Transverse colon (tissue), 4 donors: ENCODE data around the gene HEATR5B. TPM values are rescaled to one million over a fixed set of nuclear protein-coding genes. Genes with fewer than 3 reads are reported as not detected.
A peak's percentile ranks its signal among the peaks of the same experiment; 100 is the strongest.

ENCODE experiments used
- DNase-seq: peaks from one replicate; pipeline ENCODE4 v3.0.0-alpha.2; 2019
- H3K27ac ChIP-seq, 4 donors: fragments of 200-600 bp; sonication (generic); 2 replicates each; pipeline ENCODE4 v1.5.1; 2016 to 2018; ENCODE audit warnings: inconsistent platforms in 4 of 4
- H3K27me3 ChIP-seq: fragments of 200-600 bp; sonication (generic); 2 replicates; pipeline ENCODE4 v1.5.1; 2017; ENCODE audit warnings: inconsistent platforms
- H3K36me3 ChIP-seq, 4 donors: fragments of 200-600 bp; sonication (generic); 2 replicates each; pipeline ENCODE4 v1.5.1; 2017 to 2019; ENCODE audit warnings: inconsistent platforms in 4 of 4
- H3K4me1 ChIP-seq, 4 donors: fragments of 200-600 bp; sonication (generic); 2 replicates each; pipeline ENCODE4 v1.5.1; 2017 to 2020; ENCODE audit warnings: inconsistent platforms in 4 of 4
- H3K4me3 ChIP-seq, 4 donors: fragments of 200-600 bp; sonication (generic); 1 replicate in 1 of 4; 2 replicates in 3 of 4; pipeline versions ENCODE4 v1.5.1 to v1.6.1; 2017 to 2019; ENCODE audit warnings: inconsistent platforms in 4 of 4
- H3K9me3 ChIP-seq, 2 donors: fragments of 200-600 bp; sonication (generic); 2 replicates each; pipeline ENCODE4 v1.5.1; 2017 to 2019; ENCODE audit warnings: inconsistent platforms in 2 of 2
- EP300 ChIP-seq: sonication (generic); formaldehyde crosslinking; IDR thresholded peaks from one replicate; pipeline ENCODE4 v1.6.1; 2017; ENCODE audit warnings: antibody characterized with exemption, low read depth
- POLR2A ChIP-seq: fragments of 450-650 bp; IDR thresholded peaks from one replicate; pipeline ENCODE4 v1.6.1; 2016; ENCODE audit warnings: antibody characterized with exemption, mild to moderate bottlenecking, moderate library complexity
- POLR2AphosphoS5 ChIP-seq, 3 donors: sonication (generic); formaldehyde crosslinking; IDR thresholded peaks; one replicate each; pipeline ENCODE4 v1.6.1; 2016; ENCODE audit warnings: antibody characterized with exemption in 3 of 3
- WGBS, 2 donors: methylation state at CpG; one replicate each; pipeline ENCODE4 v1.1.5; 2018; ENCODE audit warnings: low coverage in 1 of 2; 5-methylcytosine and 5-hydroxymethylcytosine counted together
- in situ Hi-C, 4 donors: fragments of 200-750 bp; cut with MboI; loops; one replicate each; pipeline versions ENCODE4 v1.15.0 to v1.15.1; 2017; ENCODE audit warnings: low sequenced_read_pairs in 3 of 4, low pct_ligation_motif_present in 1 of 4, low pct_unique_long_range_greater_than_20kb in 1 of 4
- intact Hi-C: fragments of 100-400 bp; cut with DNase I; formaldehyde crosslinking; loops from one replicate; pipeline ENCODE4 v1.15.1; 2023; ENCODE audit warnings: low total_unique reads
- total RNA-seq, 4 donors: library from RNA; depleted of rRNA; stranded (reverse); fragments of >200 nt; gene quantifications; one replicate each; pipeline ENCODE4 v1.1.0, GENCODE V29; 2016
- TF ChIP-seq, protein P1 (sequence below), 5 experiments: fragments of 200-600 bp in 3 of 5; fragments of 450-650 bp in 2 of 5; sonication (generic) in 3 of 5; IDR thresholded peaks; 1 replicate in 2 of 5; 2 replicates in 3 of 5; pipeline ENCODE4 v1.5.1; 2016 to 2017; ENCODE audit warnings: antibody characterized with exemption in 5 of 5, inconsistent platforms in 3 of 5, mild to moderate bottlenecking in 2 of 5, moderate library complexity in 1 of 5

The HEATR5B gene
- total RNA-seq, 4 donors from 2014 or later: 17.9 to 45.4 (median 29.9) TPM

DNA sequence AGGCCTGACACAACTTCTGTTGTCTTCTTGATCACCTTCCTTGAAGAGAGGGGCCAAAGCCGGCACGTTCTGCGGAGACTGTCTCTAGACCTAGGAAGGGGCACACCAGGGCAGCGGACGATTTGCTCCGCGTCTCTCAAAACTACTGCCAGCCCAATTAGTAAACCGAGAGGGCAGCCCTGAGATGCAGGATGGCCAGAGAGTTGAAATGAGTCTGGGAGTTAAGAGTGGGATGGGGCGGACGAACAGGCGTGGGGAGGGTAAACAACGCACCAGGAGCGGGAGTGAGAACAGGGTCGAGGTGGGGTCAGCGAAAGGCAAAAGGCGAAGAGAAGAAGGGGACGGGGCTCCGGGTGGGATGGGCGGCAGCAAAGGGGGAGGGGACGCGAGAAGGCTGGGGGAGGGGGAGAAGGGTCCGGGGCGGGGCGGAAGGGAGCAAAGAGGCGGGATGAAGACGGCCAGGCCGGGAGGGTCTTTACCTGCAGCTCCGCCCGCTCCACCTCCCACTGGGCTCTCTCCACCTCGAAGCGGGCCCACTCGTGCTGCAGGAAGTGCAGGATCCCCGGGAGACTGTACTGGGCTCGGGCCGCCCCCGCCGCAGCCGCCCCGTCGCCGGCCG, 118.3 kb downstream of the HEATR5B start:
- in situ Hi-C loops (no loop called here), intact Hi-C loops (no loop called here)
- H3K36me3 ChIP-seq: no peaks in the 10 kb centered on the region
- peaks cover 0 to 57% (median 20%) of the 10 kb centered on the region in 4 donors for H3K4me1 ChIP-seq
- TF ChIP-seq POLR2A: no peak
- TF ChIP-seq, protein P1, sequence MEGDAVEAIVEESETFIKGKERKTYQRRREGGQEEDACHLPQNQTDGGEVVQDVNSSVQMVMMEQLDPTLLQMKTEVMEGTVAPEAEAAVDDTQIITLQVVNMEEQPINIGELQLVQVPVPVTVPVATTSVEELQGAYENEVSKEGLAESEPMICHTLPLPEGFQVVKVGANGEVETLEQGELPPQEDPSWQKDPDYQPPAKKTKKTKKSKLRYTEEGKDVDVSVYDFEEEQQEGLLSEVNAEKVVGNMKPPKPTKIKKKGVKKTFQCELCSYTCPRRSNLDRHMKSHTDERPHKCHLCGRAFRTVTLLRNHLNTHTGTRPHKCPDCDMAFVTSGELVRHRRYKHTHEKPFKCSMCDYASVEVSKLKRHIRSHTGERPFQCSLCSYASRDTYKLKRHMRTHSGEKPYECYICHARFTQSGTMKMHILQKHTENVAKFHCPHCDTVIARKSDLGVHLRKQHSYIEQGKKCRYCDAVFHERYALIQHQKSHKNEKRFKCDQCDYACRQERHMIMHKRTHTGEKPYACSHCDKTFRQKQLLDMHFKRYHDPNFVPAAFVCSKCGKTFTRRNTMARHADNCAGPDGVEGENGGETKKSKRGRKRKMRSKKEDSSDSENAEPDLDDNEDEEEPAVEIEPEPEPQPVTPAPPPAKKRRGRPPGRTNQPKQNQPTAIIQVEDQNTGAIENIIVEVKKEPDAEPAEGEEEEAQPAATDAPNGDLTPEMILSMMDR (IDR thresholded peaks at IDR 0.05): no peak
- TF ChIP-seq POLR2AphosphoS5 (IDR thresholded peaks at IDR 0.05): no peak
- TF ChIP-seq EP300: no peak
- no peaks in the 10 kb centered on the region for H3K27me3 ChIP-seq
- H3K4me3 ChIP-seq: peak overlapping the region; percentile 59 to 100 (median 94)
- peak overlapping the region; percentile 93 to 99 (median 98) for H3K27ac ChIP-seq
- WGBS, 2 donors: 0 to 1% methylated on average over 2 to 33 of the region's 42 CpGs
- no peaks in the 10 kb centered on the region for H3K9me3 ChIP-seq
- DNase-seq: peak; percentile 48

DNA sequence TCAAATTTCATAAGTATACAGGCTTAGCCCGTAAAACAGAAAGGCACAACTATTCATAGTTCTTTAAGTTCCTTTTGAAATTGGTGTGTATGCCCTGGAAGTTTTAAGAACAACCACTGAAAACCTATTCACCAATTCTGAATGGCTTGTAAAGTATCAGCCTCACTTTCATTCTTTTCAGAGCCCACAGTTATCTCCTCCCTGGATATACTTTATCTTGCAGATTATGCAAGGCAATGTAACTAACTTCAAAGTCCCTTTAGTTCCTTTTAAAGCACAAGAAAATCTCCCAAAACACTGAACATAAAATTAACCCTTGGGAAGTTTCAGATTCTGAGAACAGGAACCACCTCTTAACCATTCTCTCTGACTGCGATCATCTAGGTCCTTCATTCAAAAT, 119.0 kb downstream of the HEATR5B start:
- intact Hi-C loops (no loop called here), in situ Hi-C loops (no loop called here)
- Histone ChIP-seq H3K4me1 (peaks cover 0 to 57% (median 20%) of the 10 kb centered on the region in 4 donors), H3K4me3 (peak overlapping the region; percentile 59 to 100 (median 94)), H3K27me3 (no peaks in the 10 kb centered on the region), H3K27ac (peak overlapping the region; percentile 93 to 99 (median 98)), H3K9me3 (no peaks in the 10 kb centered on the region), H3K36me3 (no peaks in the 10 kb centered on the region)
- WGBS, 2 donors: 19 to 27% methylated on average over 2 of the region's 2 CpGs
- TF ChIP-seq, protein P1 (IDR thresholded peaks at IDR 0.05): no peak
- TF ChIP-seq POLR2A (no peak), EP300 (no peak), POLR2AphosphoS5 (IDR thresholded peaks at IDR 0.05) (no peak)
- DNase-seq: no peak

DNA sequence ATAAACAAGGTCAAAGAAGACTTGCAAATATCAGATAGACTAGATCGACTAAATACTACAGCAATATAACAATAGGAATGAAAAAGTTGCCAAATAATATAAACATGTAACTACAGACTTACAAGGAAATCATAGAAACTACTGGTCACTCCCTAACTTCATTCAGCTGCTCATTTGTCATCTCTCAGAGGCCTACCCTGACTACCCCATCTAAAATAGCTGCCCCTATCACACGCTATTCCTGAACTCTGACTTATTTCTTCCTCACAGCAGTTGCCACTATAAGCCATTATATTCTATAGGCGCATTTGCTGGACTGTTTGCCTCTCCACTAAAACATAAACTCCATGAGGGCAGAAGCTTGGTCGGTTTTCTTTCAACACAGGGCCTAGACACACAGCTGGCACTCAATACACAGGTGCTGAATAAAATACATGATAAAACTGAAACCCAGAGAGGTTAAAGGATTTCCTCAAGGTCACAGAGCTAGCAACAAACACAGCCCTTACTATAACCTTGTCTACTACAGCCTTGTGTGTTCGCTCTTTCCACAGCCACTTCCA, 119.6 kb downstream of the HEATR5B start:
- Histone ChIP-seq H3K27ac (peak overlapping the region; percentile 3 to 99 (median 98)), H3K27me3 (no peaks in the 10 kb centered on the region), H3K4me3 (peak overlapping the region in 1 of 4 donors; percentile 88), H3K9me3 (no peaks in the 10 kb centered on the region), H3K36me3 (no peaks in the 10 kb centered on the region), H3K4me1 (peaks cover 0 to 63% (median 20%) of the 10 kb centered on the region in 4 donors)
- in situ Hi-C loops (no loop called here), intact Hi-C loops (no loop called here)
- no peak for TF ChIP-seq EP300
- TF ChIP-seq, protein P1 (IDR thresholded peaks at IDR 0.05): no peak
- no peak for TF ChIP-seq POLR2AphosphoS5 (IDR thresholded peaks at IDR 0.05)
- TF ChIP-seq POLR2A: no peak
- DNase-seq: no peak
- WGBS, 2 donors: 71 to 75% methylated on average over 5 of the region's 5 CpGs

DNA sequence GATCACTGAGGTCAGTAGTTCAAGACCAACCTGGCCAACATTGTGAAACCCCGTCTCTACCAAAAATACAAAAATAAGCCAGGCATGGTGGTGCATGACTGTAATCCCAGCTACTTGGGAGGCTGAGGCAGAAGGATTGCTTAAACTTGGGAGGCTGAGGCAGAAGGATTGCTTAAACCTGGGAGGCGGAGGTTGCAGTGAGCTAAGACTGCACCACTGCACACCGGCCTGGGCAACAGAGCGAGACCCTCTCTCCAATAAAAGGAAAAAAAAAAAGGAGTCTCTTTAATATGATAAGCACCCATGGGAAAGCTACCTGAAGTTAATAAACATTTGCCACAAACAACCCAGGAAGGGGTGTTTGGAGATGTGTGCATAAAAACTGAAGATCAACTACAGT, 120.4 kb downstream of the HEATR5B start:
- TF ChIP-seq, protein P1 (IDR thresholded peaks at IDR 0.05): no peak
- TF ChIP-seq POLR2AphosphoS5 (IDR thresholded peaks at IDR 0.05) (no peak), EP300 (no peak), POLR2A (no peak)
- 87 to 92% methylated on average over 2 to 4 of the region's 4 CpGs for WGBS, 2 donors
- H3K9me3 ChIP-seq: no peaks in the 10 kb centered on the region
- H3K27ac ChIP-seq: no peak overlapping the region
- H3K36me3 ChIP-seq: no peaks in the 10 kb centered on the region
- in situ Hi-C loops: no loop called here
- H3K4me3 ChIP-seq: no peak overlapping the region
- no peaks in the 10 kb centered on the region for H3K27me3 ChIP-seq
- peaks cover 0 to 65% (median 20%) of the 10 kb centered on the region in 4 donors for H3K4me1 ChIP-seq
- intact Hi-C loops: no loop called here
- no peak for DNase-seq
